CD4-positive, alpha-beta T cell (primary cell): ENCODE measurements around the gene BMPR2. TPM values are rescaled to one million over a fixed set of nuclear protein-coding genes. Genes with fewer than 3 reads are reported as not detected.

ENCODE experiments used
- ATAC-seq: fragments of 200-7000 bp; cut with Tn5 transposase; one replicate; pipeline ENCODE4 v1.10.0; 2022; ENCODE audit warnings: mild to moderate bottlenecking; ENCODE audit not compliant: poor library complexity
- CTCF ChIA-PET: fragments of 350-600 bp; sonication (Branson Sonifier 250); formaldehyde crosslinking; loops from one replicate; lab custom pipeline; 2021; ENCODE audit warnings: antibody characterized with exemption, inconsistent platforms; lab: Charles Lee
- POLR2A ChIA-PET: fragments of 350-600 bp; sonication (Branson Sonifier 250); formaldehyde crosslinking; loops from one replicate; lab custom pipeline; 2021; ENCODE audit warnings: antibody characterized with exemption, inconsistent platforms; lab: Charles Lee
- DNase-seq, 14 experiments: peaks; one replicate each; pipeline ENCODE4 v3.0.0-alpha.2; 2013 to 2020; ENCODE audit warnings: mixed read lengths in 2 of 14
- H3K27ac ChIP-seq, 2 donors: one replicate each; pipeline versions ENCODE4 v1.5.1 to v1.7.0; 2013; ENCODE audit warnings: low read length in 2 of 2, low read depth in 1 of 2, mild to moderate bottlenecking in 1 of 2
- H3K27me3 ChIP-seq, 2 experiments: 1 replicate in 1 of 2; 2 replicates in 1 of 2; pipeline versions ENCODE4 v1.6.1 to v1.7.0; 2013; ENCODE audit warnings: low read length in 2 of 2, control low read depth in 1 of 2, mild to moderate bottlenecking in 1 of 2, moderate library complexity in 1 of 2; ENCODE audit not compliant: insufficient read depth in 2 of 2, control insufficient read depth in 1 of 2
- H3K36me3 ChIP-seq: one replicate; pipeline ENCODE4 v1.6.1; 2013; ENCODE audit warnings: low read length, control low read depth; ENCODE audit not compliant: insufficient read depth
- H3K4me1 ChIP-seq: one replicate; pipeline ENCODE4 v1.6.1; 2013; ENCODE audit warnings: low read length, control low read depth; ENCODE audit not compliant: insufficient read depth
- H3K4me3 ChIP-seq: one replicate; pipeline ENCODE4 v1.5.1; 2013; ENCODE audit warnings: mild to moderate bottlenecking, low read length, moderate library complexity
- H3K9me3 ChIP-seq, 2 experiments: 1 replicate in 1 of 2; 2 replicates in 1 of 2; pipeline versions ENCODE4 v1.6.1 to v1.7.0; 2013; ENCODE audit warnings: low read length in 2 of 2, mild to moderate bottlenecking in 2 of 2, control low read depth in 1 of 2, moderate library complexity in 1 of 2; ENCODE audit not compliant: control insufficient read depth in 1 of 2, insufficient read depth in 1 of 2
- H3K27ac Mint-ChIP-seq: one replicate; pipeline ENCODE4 v1.8.0; 2020; ENCODE audit warnings: mixed read lengths
- H3K27me3 Mint-ChIP-seq: one replicate; pipeline ENCODE4 v1.8.0; 2021; ENCODE audit warnings: mixed read lengths
- H3K36me3 Mint-ChIP-seq: one replicate; pipeline ENCODE4 v1.8.0; 2021; ENCODE audit warnings: low read depth, mixed read lengths
- H3K4me1 Mint-ChIP-seq: one replicate; pipeline ENCODE4 v1.8.0; 2021; ENCODE audit warnings: low read depth, mixed read lengths
- H3K4me3 Mint-ChIP-seq: one replicate; pipeline ENCODE4 v1.8.0; 2020; ENCODE audit warnings: mild to moderate bottlenecking, mixed read lengths
- H3K9me3 Mint-ChIP-seq: one replicate; pipeline ENCODE4 v1.8.0; 2020; ENCODE audit warnings: mixed read lengths
- CTCF ChIP-seq: fragments of 200-600 bp; IDR thresholded peaks from one replicate; pipeline ENCODE4 v1.8.0; 2022; ENCODE audit warnings: antibody characterized with exemption, mild to moderate bottlenecking
- intact Hi-C, 2 experiments: fragments of 100-400 bp; cut with DNase I in 1 of 2; cut with micrococcal nuclease in 1 of 2; formaldehyde crosslinking; loops; one replicate each; pipeline versions ENCODE4 v1.15.1 to v1.9.0; 2023 to 2025; cut with DNase I, micrococcal nuclease
- polyA plus RNA-seq, 2 donors: library from polyadenylated mRNA; unstranded; fragments of 120-200 nt; gene quantifications; one replicate each; pipeline ENCODE4 v1.2.1, GENCODE V29; 2013
- total RNA-seq, 174 experiments: library from RNA in 2 of 174; stranded (reverse) in 2 of 174; gene quantifications; one replicate each; pipeline ENCODE4 v1.2.3 and lab custom pipeline; 2021 to 2026

BMPR2 gene
- total RNA-seq (10 to 100 TPM; 12.7 to 12.8 TPM), total RNA-seq (lab: John Stamatoyannopoulos, UW) (7.2 to 176 (median 40.4) reads per million in 172 experiments)
- polyA plus RNA-seq (2013, experiment 1 of 2), result 10.2 TPM
- polyA plus RNA-seq (2013, experiment 2 of 2), result 10.0 TPM

DNA sequence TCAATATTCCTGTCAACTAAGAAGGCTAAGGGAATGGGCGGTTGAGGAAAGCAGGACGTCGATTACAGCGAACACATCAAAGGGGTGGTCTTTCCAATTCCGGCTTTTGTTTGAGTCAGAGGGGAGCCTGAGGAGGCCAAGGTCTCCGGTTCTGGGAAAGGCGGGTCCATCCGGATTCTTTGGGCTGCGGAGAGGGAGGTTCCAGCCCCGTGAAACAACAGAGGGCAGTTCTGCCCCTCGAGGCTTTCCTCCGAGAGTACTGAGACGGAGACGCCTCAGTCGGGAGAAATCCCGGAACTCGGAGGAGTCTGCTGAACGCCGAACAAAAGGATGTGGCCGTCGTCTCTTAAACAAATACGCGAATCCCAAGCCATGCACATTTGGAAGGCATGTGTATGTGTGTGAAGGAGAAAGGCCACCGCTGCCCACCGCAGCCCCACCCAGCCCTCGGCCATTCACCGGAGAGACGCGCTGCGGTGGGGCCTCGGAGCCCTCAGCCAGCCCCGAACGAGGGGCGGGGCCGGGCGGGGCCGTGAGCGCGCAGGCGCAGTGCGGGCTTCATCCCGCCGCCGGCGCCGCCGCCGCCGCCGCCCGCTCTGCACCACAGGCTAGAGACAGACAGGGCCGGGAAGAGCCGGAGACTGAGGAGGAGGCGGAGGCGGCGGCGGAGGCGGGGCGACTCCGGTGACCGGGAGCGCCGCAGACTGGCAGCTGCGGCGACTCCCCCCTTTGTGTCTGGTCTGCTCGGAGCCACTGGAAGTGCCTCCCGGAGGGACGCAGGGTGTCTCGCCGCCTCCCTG, at the start of gene BMPR2:
TSS of gene BMPR2 (plus strand) at position 719 of the 800 bp plus-strand sequence. CDS start 1,148 bp downstream, outside the sequence.
- H3K27ac ChIP-seq, result peak within 1 kb of the TSS; percentile 21 to 37
- Mint-ChIP-seq H3K27ac (peak within 1 kb of the TSS; percentile 87), H3K27me3 (no peaks in the 10 kb centered on the region), H3K4me3 (peak within 1 kb of the TSS; percentile 100), H3K9me3 (no peaks in the 10 kb centered on the region), H3K4me1 (peaks cover 31% of the 10 kb centered on the region), H3K36me3 (peaks cover 25% of the 10 kb centered on the region)
- intact Hi-C loops, result loop anchor here (5.0 to 10.0 kb wide), 9 partner anchors 81 to 1851 kb away; partner anchors contain the start of genes SUMO1 (in 2 of the 2), ALS2 (in 1 of the 2), FAM117B (in 1 of the 2) and FZD7 (in 1 of the 2)
- peak within 1 kb of the TSS; percentile 79 for H3K4me3 ChIP-seq
- ATAC-seq (peak; percentile 72), DNase-seq (peak; percentile 65 to 92 (median 80))
- POLR2A ChIA-PET, result interaction anchor here (1.0 to 1.2 kb wide), 2 partner anchors 106 to 110 kb away, joined by 3 read pairs; partner anchors contain the start of gene NOP58
- TF ChIP-seq CTCF, result no peak
- H3K9me3 ChIP-seq, result no peaks in the 10 kb centered on the region
- CTCF ChIA-PET, result no interaction called here
- no peaks in the 10 kb centered on the region for H3K36me3 ChIP-seq
- H3K27me3 ChIP-seq, result no peaks in the 10 kb centered on the region
- H3K4me1 ChIP-seq, result peaks cover 20% of the 10 kb centered on the region

DNA sequence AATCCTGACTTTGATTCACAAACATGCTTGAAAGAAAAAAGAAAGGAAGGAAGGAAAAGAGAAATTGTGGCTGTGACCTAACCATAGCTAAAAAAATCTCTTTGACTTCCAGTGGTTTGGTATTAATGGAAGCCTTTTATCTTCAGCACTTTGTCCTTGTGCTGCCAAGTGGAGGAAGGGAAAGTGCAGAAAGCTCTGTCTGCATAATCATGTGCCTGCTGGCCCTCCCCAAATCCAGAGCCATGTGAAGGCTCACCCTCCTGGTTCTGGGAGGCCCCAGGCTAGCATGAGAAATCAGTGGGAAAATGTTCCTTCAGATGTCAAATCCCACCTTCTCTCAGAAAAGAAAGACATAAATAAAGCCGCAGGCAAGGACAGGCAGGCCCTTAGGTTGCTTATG, 48.3 kb upstream of the BMPR2 start:
- Mint-ChIP-seq H3K27me3 (no peaks in the 10 kb centered on the region), H3K4me3 (no peak overlapping the region), H3K27ac (no peak overlapping the region), H3K9me3 (no peaks in the 10 kb centered on the region), H3K4me1 (no peaks in the 10 kb centered on the region), H3K36me3 (peaks cover 34% of the 10 kb centered on the region)
- Histone ChIP-seq H3K27ac (no peak overlapping the region), H3K9me3 (no peaks in the 10 kb centered on the region), H3K27me3 (no peaks in the 10 kb centered on the region), H3K4me1 (no peaks in the 10 kb centered on the region), H3K36me3 (peaks cover 15% of the 10 kb centered on the region), H3K4me3 (no peak overlapping the region)
- intact Hi-C loops, result no loop called here
- ATAC-seq (no peak), DNase-seq (no peak)
- no peak for TF ChIP-seq CTCF
- ChIA-PET POLR2A (no interaction called here), CTCF (no interaction called here)

DNA sequence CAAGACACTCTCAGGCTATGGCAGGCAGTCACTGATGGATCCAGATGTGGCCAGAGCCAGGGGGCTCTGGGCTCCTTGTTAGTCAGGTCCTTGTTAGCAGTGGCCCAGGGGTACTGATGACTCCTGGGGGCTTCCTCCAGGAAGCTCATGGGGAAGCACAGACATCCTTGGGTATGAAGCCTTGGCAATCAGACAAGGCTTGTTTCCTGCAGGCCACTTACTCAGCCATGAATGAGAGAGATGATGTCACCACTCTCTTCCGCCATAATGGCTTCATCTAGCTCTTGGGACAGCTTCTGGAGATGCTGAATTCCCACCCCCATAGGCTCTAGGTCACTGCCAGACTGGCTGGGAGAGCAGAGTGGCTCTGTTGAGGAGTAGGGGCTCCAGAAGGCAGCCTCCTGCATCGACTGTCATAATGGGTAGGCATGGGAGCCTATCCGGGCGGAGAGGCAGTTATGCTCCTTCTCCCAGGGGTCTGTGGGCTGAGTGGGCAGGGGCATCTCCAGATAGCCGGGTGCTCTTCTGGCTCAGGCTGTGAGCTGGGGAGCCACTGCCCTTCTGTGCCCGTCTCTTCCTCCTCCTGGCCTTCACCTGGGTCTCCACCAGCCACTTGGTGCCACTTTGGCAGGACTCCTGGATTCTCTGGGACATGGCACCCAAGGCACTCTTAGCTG, 40.2 kb upstream of the BMPR2 start:
- Histone ChIP-seq H3K27me3 (no peaks in the 10 kb centered on the region), H3K4me3 (no peak overlapping the region), H3K36me3 (no peaks in the 10 kb centered on the region), H3K4me1 (no peaks in the 10 kb centered on the region), H3K9me3 (no peaks in the 10 kb centered on the region), H3K27ac (no peak overlapping the region)
- Mint-ChIP-seq H3K4me3 (no peak overlapping the region), H3K36me3 (no peaks in the 10 kb centered on the region), H3K27me3 (no peaks in the 10 kb centered on the region), H3K9me3 (no peaks in the 10 kb centered on the region), H3K4me1 (no peaks in the 10 kb centered on the region), H3K27ac (no peak overlapping the region)
- no peak for ATAC-seq
- intact Hi-C loops, result no loop called here
- ChIA-PET POLR2A (interaction anchor here (0.6 kb wide), 1 partner anchor 55 kb away, joined by 3 read pairs; no protein-coding TSS in a partner anchor), CTCF (no interaction called here)
- TF ChIP-seq CTCF, result no peak
- DNase-seq, result no peak
